Omental fat pad (tissue), 4 donors: Measurements from ENCODE around the gene TMEM37. TPM values are rescaled to one million over a fixed set of nuclear protein-coding genes. Genes with fewer than 3 reads are reported as not detected.

Source experiments
- total RNA-seq, 4 donors: library from RNA; depleted of rRNA; stranded (reverse); fragments of >200 nt; gene quantifications; one replicate each; pipeline ENCODE4 v1.1.0, GENCODE V29; 2016

The TMEM37 gene
- total RNA-seq, 4 donors from 2014 or later = 11.3 to 27.8 (median 25.9) TPM

Other genes with a start within 250 kb of the TMEM37 start
- gene STEAP3, start 208.0 kb upstream of the TMEM37 start, total RNA-seq = 10 to 100 TPM in 3 of 4 donors, 1 to 10 TPM in 1; 9.4 to 22.4 (median 16.3) TPM
- 10 to 100 TPM; 10.3 to 13.3 (median 11.3) TPM for gene C2orf76, start 65.0 kb upstream of the TMEM37 start, total RNA-seq
- gene DBI, start 64.9 kb upstream of the TMEM37 start, total RNA-seq = 100 to 1,000 TPM; 191 to 327 (median 225) TPM
- gene SCTR, start 92.6 kb downstream of the TMEM37 start, total RNA-seq = not detected
- 1 to 10 TPM in 3 of 4 donors, not detected in 1; 1.2 to 1.7 (median 1.3) TPM for gene CFAP221, start 112.6 kb downstream of the TMEM37 start, total RNA-seq
- gene TMEM177, start 247.3 kb downstream of the TMEM37 start, total RNA-seq = 1 to 10 TPM; 3.8 to 6.5 (median 4.1) TPM